CD4-positive, alpha-beta T cell treated with Interleukin-15 for 4 hours (primary cell): ENCODE measurements around the gene UTY.
"Not testable (repeated sequence)": the region's sequence is repeated elsewhere in the genome, so short reads cannot be mapped to it uniquely, and the experiment has no call there.

Source experiments
- DNase-seq: peaks from one replicate; pipeline ENCODE4 v3.0.0-alpha.2; 2020; ENCODE audit warnings: low spot score

Gene UTY

DNA sequence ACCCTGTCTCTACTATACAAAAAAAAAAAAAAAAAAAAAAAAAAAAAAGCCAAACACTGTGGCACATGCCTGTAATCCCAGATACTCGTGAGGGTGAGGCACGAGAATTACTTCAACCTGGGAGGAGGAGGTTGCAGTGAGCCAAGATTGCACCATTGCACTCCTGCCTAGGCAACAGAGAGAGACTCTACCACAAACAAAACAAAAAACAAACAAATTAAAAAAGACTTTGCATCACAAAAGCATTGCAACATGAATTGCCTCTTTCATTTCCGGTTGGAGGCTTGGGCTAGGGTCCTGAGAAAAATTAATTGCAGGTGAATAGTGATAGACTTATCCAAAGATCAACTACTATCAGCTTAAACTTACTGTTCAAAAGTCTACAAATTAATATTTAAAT is 180.4 kb downstream of the UTY start:
- DNase-seq = no peak

DNA sequence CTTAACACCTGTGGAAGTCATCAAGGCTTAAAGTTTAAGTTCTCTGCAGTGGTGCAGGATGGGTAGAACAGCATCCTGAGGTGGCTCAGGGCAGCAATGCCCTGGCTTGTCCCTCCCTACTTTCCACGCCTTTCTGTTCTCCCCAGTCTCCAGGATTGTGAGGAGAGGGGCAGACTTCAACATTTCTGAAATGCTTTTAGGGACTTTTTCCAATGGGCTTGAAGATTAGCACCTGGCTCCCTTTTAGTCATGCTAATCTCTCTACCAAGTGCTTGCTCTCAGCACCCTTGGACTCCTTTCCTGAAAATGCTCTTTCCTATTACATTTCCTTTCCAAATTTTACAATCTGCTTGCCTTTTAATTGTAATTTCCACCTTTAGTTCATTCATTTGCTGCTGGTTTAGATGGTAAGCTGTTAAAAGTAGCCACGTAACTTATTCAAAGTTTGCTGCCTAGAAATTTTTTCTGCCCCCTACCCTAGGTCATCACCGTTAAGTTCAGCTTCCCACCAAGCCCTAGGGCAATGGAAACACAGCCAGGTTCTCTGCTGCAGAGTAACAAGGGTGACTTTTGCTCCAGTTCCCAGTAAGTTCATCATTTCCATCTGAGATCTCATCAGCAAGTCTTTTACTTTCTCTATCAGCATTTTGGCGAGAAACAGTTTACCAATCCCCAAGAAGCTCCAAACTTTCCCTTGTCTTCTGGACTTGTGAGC is 183.5 kb downstream of the UTY start:
- no peak for DNase-seq

DNA sequence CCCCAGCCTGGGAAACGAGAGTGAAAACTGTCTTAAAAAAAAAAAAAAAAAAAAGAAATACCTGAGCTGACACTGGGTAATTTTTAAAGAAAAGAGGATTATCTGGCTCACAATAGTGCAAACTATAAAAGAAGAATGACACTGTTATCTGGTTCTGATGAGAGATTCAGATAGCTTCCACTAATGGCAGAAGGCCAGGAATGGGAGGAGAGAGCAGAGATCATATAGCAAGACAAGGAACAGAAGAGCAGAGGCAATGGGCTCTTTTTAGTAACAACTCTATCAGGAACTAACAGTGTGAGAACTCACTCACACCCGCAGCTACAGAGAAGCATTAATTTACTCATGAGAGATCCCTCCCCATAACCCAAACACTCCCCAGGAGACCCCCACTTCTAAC is 184.8 kb downstream of the UTY start:
- DNase-seq = no peak

DNA sequence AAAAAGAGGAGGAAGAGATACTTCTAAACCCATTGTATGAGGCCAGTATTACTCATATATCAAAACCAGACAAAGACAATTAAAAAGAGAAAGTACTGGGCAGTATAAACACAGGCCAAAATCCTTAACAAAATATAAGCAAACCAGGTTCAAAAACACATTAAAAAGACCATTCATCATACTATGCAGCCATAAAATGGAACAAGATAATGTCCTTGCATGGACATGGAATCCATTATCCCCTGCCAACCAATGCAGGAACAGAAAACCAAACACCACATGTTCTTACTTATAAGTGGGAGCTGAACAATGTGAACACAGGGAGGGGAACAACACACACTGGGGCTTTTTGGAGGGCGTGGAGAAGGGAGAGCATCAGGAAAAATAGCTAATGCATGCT is 188.6 kb downstream of the UTY start:
- DNase-seq = no peak

DNA sequence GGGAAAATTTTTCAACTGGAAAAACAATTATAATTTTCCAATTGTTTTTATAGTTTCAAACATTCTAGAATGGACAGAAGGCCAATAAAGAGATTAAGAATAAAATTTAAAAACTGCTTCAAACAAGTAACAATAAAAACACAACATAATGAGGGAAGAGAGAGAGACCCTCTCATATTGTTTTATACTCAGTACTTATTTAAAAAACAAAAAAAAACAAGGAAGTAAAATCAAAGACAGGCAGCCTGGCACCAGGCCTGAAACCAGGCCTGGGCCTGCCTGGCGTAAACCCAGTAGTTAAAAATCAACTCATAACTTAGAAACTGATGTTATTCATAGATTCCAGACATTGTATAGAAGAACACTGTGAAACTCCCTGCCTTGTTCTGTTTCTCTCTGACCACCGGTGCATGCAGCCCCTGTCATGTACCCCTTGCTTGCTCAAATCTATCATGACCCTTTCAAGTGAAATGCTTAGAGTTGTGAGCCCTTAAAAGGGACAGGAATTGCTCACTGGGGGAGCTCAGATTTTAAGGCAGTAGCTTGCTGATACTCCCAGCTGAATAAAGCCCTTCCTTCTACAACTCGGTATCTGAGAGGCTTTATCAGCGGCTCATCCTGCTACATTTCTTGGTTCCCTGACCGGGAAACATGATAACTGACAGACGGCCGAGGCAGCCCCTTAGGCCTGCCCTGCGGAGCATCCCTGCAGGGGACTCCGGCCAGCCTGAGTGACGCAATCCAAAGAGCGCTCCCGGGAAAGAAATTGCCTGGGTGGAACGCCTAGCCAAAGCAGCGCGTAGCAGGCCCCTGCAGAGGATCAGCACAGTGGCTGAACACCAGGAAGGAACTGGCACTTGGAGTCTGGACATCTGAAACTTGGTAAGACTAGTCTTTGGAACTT is 197.4 kb downstream of the UTY start:
- DNase-seq = not testable (repeated sequence)

DNA sequence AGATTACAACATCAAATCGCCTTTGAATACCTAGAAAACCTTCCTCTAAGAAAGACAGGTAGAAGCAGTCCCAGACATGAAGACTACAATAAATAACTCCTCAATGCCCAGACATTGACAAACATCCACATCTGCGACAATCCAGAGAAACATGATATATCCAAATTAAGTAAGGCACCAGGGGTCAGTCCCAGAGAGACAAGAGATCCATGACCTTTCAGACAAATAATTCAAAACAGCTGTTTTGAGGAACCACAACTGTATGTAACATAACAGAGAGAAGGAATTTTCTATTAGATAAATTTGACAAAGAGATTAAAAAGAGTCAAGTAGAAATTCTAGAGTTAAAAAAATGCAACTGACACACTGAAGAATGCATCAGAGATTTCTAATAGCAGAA is 200.3 kb downstream of the UTY start:
- no peak for DNase-seq

DNA sequence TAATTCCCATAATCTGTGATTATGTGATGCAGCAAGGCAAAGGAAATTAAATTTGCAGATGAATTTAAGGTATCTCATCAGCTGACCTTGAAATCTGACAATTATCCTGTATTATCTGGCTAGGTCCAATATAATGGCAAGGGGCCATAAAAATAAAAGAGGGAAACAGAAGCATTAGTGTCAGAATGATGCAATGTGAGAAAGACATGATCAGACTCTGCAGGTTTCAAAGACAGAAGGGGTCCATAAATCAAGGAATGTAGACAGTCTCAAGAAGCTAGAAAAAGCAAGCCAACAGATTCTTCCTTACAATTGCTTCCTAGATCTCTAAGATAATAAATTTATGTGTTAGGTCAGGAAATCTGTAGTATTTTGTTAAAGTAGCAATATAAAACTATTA is 208.1 kb downstream of the UTY start:
- no peak for DNase-seq

DNA sequence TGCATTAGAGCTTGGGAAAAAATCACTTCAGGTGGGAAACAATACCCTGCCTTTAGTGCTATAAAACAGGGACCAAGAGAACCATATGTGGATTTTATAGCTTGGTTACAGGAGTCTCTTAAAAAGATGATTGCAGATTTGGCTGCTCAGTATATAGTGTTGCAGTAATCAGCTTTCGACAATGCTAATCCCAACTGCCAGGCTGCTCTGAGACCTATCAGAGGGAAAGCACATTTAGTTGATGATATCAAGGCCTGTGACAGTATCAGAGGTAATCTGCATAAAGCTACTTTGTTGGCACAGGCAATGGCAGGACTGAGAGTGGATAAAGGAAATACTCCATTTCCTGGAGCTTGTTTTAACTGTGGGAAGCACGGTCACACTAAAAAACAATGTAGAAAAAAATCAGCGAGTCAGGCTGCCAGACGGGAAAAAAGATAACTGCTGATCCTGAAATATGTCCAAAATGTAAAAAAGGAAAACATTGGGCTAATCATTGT is 225.8 kb downstream of the UTY start:
- not testable (repeated sequence) for DNase-seq

DNA sequence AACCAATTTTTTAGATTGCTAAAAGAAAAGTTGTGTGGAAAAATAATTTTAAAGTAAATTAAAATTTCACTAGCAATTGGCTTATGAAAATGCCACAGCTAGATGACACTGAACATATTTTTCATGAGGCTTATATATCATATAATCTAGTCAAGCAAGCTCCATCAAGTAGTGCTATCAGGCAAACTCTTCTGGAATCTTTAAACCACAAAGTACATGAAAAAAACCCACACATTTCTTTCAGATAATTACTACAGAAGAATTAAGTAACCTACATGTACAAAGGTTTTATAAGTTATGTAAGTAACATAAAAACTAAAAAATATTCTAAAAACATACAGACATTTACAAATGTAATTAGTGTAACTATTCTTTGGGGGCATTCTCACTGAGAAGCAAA is 229.4 kb downstream of the UTY start:
- no peak for DNase-seq

DNA sequence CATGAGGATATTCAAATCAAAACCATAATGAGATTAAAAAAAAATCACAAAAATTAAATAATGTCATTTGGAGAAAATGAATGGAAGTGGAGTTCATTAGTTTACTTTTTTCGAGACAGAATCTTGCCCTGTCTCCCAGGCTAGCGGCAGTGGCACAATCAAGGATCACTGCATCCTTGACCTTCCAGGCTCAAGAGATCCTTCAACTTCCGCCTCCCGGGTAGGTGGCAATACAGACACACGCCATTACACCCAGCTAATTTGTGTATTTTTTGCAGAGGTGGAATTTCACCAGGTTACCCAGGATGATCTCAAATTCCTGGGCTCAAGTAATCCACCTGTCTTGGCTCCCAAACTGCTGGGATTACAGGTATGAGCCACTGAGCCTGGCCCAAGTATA is 236.1 kb downstream of the UTY start:
- no peak for DNase-seq

DNA sequence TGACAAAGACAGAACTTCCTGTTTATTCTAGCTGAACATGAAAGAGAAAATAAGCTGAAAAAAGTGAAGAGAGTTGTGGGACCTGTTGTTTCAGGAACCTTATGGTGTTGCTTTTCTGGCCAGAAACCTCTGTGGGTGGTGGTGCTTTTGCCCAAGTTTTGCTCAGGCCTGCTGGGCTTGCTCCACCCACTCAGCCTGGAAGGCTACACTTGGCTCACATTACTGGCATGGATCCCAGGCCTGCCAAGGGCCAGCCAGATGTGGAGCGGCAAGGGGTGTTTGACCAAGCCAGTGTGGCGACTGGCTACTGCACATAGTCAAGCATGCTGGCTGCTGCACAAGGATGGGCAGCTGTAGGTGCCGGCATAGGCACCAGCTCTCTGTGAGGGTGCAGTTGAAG is 245.9 kb downstream of the UTY start:
- no peak for DNase-seq

DNA sequence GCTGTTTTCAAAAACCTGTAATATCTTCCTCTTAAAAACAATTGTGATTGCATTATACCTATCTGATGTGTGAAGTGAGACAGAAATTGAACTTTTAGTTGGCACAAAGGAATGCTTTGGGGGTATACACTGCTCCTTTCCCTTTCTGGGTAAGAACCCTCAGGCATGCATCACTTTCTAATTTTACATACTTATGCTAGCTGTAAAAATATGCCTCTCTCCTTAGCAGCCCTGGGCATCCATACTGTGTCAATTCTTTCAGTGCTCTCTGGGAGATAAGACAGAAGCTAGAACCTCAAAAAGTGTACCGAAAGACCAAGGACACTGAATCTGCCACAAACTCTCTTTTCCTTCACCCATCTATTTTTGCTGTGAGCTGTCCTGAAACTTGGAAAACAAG is 246.7 kb downstream of the UTY start:
- DNase-seq = no peak

DNA sequence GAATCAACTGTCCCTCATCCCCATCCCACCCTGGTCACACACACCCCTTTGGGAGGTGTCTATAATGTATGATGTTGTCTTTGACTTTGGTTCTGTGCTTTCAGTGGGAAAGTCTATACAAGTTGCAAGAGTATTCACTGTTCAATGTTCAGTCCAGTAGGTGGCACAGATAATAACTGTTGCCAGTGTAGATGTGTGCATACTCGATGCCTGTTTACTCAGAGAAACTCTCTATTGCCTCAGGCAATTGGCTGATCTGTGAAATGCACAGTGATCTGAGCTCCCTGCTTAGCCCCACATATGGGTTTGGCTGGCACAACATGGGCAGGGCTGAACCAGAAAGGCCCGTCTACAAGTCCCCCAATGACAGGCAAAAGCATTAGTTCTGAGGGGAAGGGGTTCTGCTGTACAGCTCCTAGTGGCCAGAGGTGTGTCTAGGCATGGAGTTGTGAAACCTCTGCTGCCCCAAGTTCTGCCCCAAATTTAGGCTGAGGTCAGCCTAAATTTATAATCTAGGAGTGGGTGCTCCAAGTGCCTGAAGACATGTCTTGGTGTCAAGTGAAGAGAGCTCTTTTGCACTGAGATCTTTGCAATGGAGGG is 252.4 kb downstream of the UTY start:
- no peak for DNase-seq

DNA sequence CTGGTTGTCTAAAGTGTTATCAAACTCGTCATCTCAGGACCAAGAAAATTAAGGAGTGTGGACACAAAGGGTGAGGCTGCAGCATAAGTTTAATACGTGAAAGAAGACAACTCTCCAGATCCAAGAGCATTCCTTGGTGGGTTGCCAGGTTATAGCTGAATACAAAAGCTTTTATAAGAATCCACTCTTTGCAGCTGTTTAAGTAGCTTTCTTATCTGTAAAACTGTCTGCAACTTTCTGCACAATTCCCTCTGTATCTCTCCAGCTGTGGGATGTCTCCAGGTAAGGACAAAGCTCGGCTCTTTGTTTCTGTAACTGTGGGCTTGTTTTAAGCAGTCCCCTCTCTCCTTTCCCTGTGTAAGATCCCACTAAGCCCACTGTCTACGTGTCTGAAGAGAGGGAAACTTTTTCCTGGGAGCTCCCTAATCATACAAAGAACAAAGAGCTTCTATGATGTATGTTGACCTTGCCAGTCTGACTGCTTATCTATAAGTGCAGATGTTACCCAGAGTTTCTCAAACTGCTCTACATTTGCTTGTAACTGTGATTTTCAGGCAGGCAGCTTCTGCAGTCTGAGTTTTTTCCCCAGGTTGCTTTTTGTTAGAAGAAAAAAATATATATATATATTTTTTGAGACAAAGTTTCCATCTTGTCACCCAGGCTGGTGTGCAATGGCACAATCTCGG is 268.7 kb downstream of the UTY start:
- no peak for DNase-seq

DNA sequence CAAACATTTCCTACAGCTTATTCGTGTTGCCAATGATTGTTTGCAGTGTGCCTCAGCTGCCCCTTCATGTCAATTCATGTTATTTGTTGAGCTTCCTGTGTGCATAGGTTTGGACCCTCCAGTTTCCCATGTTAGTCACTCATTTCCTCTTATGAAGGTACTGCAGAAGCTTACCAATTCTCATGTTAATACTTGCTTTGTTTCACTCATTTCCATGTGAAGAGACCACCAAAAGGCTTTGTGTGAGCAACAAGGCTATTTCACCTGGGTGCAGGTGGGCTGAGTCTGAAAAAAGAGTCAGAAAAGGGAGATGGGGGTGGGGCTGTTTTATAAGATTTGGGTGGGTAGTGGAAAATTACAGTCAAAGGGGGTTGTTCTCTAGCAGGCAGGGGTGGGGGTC is 274.6 kb downstream of the UTY start:
- DNase-seq = no peak
